A549 (cell line): ENCODE results near the gene TUBA3C. TPM values are rescaled to one million over a fixed set of nuclear protein-coding genes. Genes with fewer than 3 reads are reported as not detected.

Source experiments
- ATAC-seq, 2 experiments: fragments of 200-7000 bp in 1 of 2; fragments of >200 bp in 1 of 2; cut with Nextera tagmentation in 1 of 2; cut with Tn5 transposase in 1 of 2; 3 replicates each; pipeline versions ENCODE4 v1.8.0 to v1.9.1; 2018 to 2020; ENCODE audit warnings: mild to moderate bottlenecking in 1 of 2, moderate library complexity in 1 of 2
- CTCF ChIA-PET: fragments of 300-600 bp; sonication (Branson Sonifier 250); formaldehyde crosslinking; extraction: SDS; loops from one replicate; lab custom pipeline; 2021; ENCODE audit warnings: antibody characterized with exemption, inconsistent platforms; lab: Yijun Ruan, JAX
- POLR2A ChIA-PET: fragments of 350-600 bp; formaldehyde crosslinking; extraction: SDS; loops from one replicate; lab custom pipeline; 2021; ENCODE audit warnings: antibody characterized with exemption, inconsistent platforms; lab: Yijun Ruan, JAX
- DNase-seq, 2 experiments: peaks; one replicate each; pipeline versions ENCODE4 v3.0.0 to v3.0.0-alpha.2; 2011 to 2016; ENCODE audit warnings: low read depth in 1 of 2, low spot score in 1 of 2
- FAIRE-seq: peaks from 2 replicates; lab custom pipeline; 2011; peaks lifted over from hg19 to GRCh38; lab: Jason Lieb, UNC
- H3K27ac ChIP-seq, 2 experiments: fragments of >200 bp; sonication (Bioruptor Twin); formaldehyde crosslinking; 3 replicates each; pipeline ENCODE4 v1.5.1; 2016 to 2017
- H3K4me1 ChIP-seq: fragments of >200 bp; sonication (Bioruptor Twin); formaldehyde crosslinking; 3 replicates; pipeline ENCODE4 v1.6.1; 2016
- H3K4me2 ChIP-seq: fragments of >200 bp; sonication (Bioruptor Twin); formaldehyde crosslinking; 3 replicates; pipeline ENCODE4 v1.6.1; 2016
- H3K4me3 ChIP-seq: fragments of >200 bp; sonication (Bioruptor Twin); formaldehyde crosslinking; 3 replicates; pipeline ENCODE4 v1.5.1; 2016
- H3K9me3 ChIP-seq: fragments of >200 bp; sonication (Bioruptor Twin); formaldehyde crosslinking; 3 replicates; pipeline ENCODE4 v1.6.1; 2016
- BCL3 ChIP-seq: fragments of >200 bp; sonication (Bioruptor Twin); formaldehyde crosslinking; IDR thresholded peaks from 3 replicates; pipeline ENCODE4 v1.6.1; 2016
- CBX2 ChIP-seq: fragments of 200-600 bp; sonication (generic); IDR thresholded peaks from 2 replicates; pipeline ENCODE4 v1.6.1; 2016; ENCODE audit warnings: low read depth, mild to moderate bottlenecking, borderline replicate concordance
- CEBPB ChIP-seq, 2 experiments: fragments of >200 bp in 1 of 2; sonication (Bioruptor Twin) in 1 of 2; formaldehyde crosslinking in 1 of 2; IDR thresholded peaks; 2 replicates each; pipeline ENCODE4 v1.6.1; 2012 to 2016
- FOSB ChIP-seq: fragments of 250-450 bp; sonication (Bioruptor Pico); IDR thresholded peaks from 2 replicates; pipeline ENCODE4 v1.5.0; 2020; ENCODE audit warnings: mild to moderate bottlenecking, moderate library complexity
- FOSL2 ChIP-seq, 2 experiments: fragments of 450-650 bp in 1 of 2; fragments of >200 bp in 1 of 2; sonication (Bioruptor Twin) in 1 of 2; formaldehyde crosslinking; IDR thresholded peaks; 2 replicates each; pipeline versions ENCODE4 v1.5.0 to v1.6.1; 2016 to 2020; ENCODE audit warnings: mild to moderate bottlenecking in 1 of 2, moderate library complexity in 1 of 2
- GATA3 ChIP-seq: IDR thresholded peaks from 2 replicates; pipeline ENCODE4 v1.6.1; 2012; ENCODE audit warnings: borderline replicate concordance
- HDAC2 ChIP-seq: fragments of 200-600 bp; sonication (generic); IDR thresholded peaks from 2 replicates; pipeline ENCODE4 v1.6.1; 2016
- HEYL ChIP-seq: fragments of 250-450 bp; sonication (Bioruptor Pico); IDR thresholded peaks from 2 replicates; pipeline ENCODE4 v1.8.0; 2021; ENCODE audit warnings: mild to moderate bottlenecking, moderate library complexity
- HMGXB4 ChIP-seq: fragments of 250-450 bp; sonication (Bioruptor Pico); IDR thresholded peaks from 2 replicates; pipeline ENCODE4 v1.5.0; 2021; ENCODE audit warnings: mild to moderate bottlenecking, moderate library complexity, borderline replicate concordance
- HOXA7 ChIP-seq: fragments of 250-450 bp; sonication (Bioruptor Pico); IDR thresholded peaks from 2 replicates; pipeline ENCODE4 v1.5.0; 2020; ENCODE audit warnings: mild to moderate bottlenecking, moderate library complexity
- HOXB13 ChIP-seq: fragments of 250-450 bp; sonication (Bioruptor Pico); IDR thresholded peaks from 2 replicates; pipeline ENCODE4 v1.5.0; 2020; ENCODE audit warnings: low read depth, mild to moderate bottlenecking, moderate library complexity
- HOXB5 ChIP-seq: fragments of 250-450 bp; sonication (Bioruptor Pico); IDR thresholded peaks from 2 replicates; pipeline ENCODE4 v1.5.0; 2020; ENCODE audit warnings: mild to moderate bottlenecking, moderate library complexity
- KDM5A ChIP-seq: fragments of 200-600 bp; sonication (generic); IDR thresholded peaks from 2 replicates; pipeline ENCODE4 v1.6.1; 2016; ENCODE audit warnings: antibody characterized with exemption, mild to moderate bottlenecking
- MAX ChIP-seq: IDR thresholded peaks from 2 replicates; pipeline ENCODE4 v1.6.1; 2012
- MYC ChIP-seq: IDR thresholded peaks from 2 replicates; pipeline ENCODE4 v1.6.1; 2012; ENCODE audit warnings: mild to moderate bottlenecking, inconsistent platforms, low read length, improper control_type of control experiment, borderline replicate concordance
- NFE2L2 ChIP-seq: fragments of 150-350 bp; conservative IDR thresholded peaks from 2 replicates; pipeline ENCODE4 v1.6.1; 2014; ENCODE audit warnings: low read length
- NPAS2 ChIP-seq: fragments of 250-450 bp; sonication (Bioruptor Pico); IDR thresholded peaks from 2 replicates; pipeline ENCODE4 v1.8.0; 2022; ENCODE audit warnings: mild to moderate bottlenecking, moderate library complexity, borderline replicate concordance
- PBX3 ChIP-seq: IDR thresholded peaks from 2 replicates; pipeline ENCODE4 v1.6.1; 2012
- POLR2A ChIP-seq: IDR thresholded peaks from 2 replicates; pipeline ENCODE4 v1.6.1; 2012; ENCODE audit warnings: mild to moderate bottlenecking, low read length
- POLR2AphosphoS2 ChIP-seq: conservative IDR thresholded peaks from 2 replicates; pipeline ENCODE4 v1.6.1; 2012; ENCODE audit warnings: low read length, improper control_type of control experiment, inconsistent platforms
- RAD21 ChIP-seq, 2 experiments: fragments of >200 bp in 1 of 2; sonication (Bioruptor Twin) in 1 of 2; formaldehyde crosslinking in 1 of 2; IDR thresholded peaks in 1 of 2; conservative IDR thresholded peaks in 1 of 2; 2 replicates in 1 of 2; 3 replicates in 1 of 2; pipeline ENCODE4 v1.6.1; 2012 to 2018; ENCODE audit warnings: inconsistent platforms in 1 of 2
- RARB ChIP-seq: fragments of 250-450 bp; sonication (Bioruptor Pico); IDR thresholded peaks from 2 replicates; pipeline ENCODE4 v1.8.0; 2021; ENCODE audit warnings: mild to moderate bottlenecking, moderate library complexity
- RCOR1 ChIP-seq: fragments of 150-350 bp; IDR thresholded peaks from 2 replicates; pipeline ENCODE4 v1.6.1; 2014; ENCODE audit warnings: antibody characterized with exemption, low read length, low read depth
- RNF2 ChIP-seq: fragments of 200-600 bp; sonication (generic); IDR thresholded peaks from 2 replicates; pipeline ENCODE4 v1.6.1; 2016; ENCODE audit warnings: low read depth, mild to moderate bottlenecking, antibody characterized with exemption, moderate library complexity, borderline replicate concordance
- SMC3 ChIP-seq: fragments of >200 bp; sonication (Bioruptor Twin); formaldehyde crosslinking; IDR thresholded peaks from 3 replicates; pipeline ENCODE4 v1.6.1; 2018; ENCODE audit warnings: inconsistent platforms
- TFCP2L1 ChIP-seq: fragments of 250-450 bp; sonication (Bioruptor Pico); IDR thresholded peaks from 2 replicates; pipeline ENCODE4 v1.5.0; 2021; ENCODE audit warnings: mild to moderate bottlenecking
- TP53 ChIP-seq: fragments of 250-450 bp; sonication (Bioruptor Pico); IDR thresholded peaks from 2 replicates; pipeline ENCODE4 v1.5.0; 2021; ENCODE audit warnings: mild to moderate bottlenecking, moderate library complexity
- ZC3H11A ChIP-seq: fragments of 450-650 bp; IDR thresholded peaks from 2 replicates; pipeline ENCODE4 v1.6.1; 2014; ENCODE audit warnings: antibody characterized with exemption, mild to moderate bottlenecking
- ZNF302 ChIP-seq: fragments of 250-450 bp; sonication (Bioruptor Pico); IDR thresholded peaks from 2 replicates; pipeline ENCODE4 v1.9.0; 2021; ENCODE audit warnings: inconsistent platforms, mild to moderate bottlenecking, moderate library complexity
- ZSCAN20 ChIP-seq: fragments of 250-450 bp; sonication (Bioruptor Pico); IDR thresholded peaks from 2 replicates; pipeline ENCODE4 v1.8.0; 2022; ENCODE audit warnings: mild to moderate bottlenecking, moderate library complexity
- WGBS: methylation state at CpG from one replicate; pipeline ENCODE4 v1.1.6; 2017; ENCODE audit errors: missing lambda C conversion rate; 5-methylcytosine and 5-hydroxymethylcytosine counted together
- polyA plus RNA-seq, 4 experiments: library from polyadenylated mRNA; depleted of rRNA in 3 of 4; stranded (reverse); fragments of >200 nt; fragmentation: RNase III in 1 of 4; extraction: RNeasy Plus Mini Kit Qiagen cat#74134 plus additional on column Dnase treatment in 1 of 4; gene quantifications; 2 replicates in 3 of 4; 3 replicates in 1 of 4; pipeline ENCODE4 v1.2.3, GENCODE V29; 2011 to 2017

Gene TUBA3C
- polyA plus RNA-seq, 2 of the 4 experiments (the other 2 are of a cell fraction): not detected

GRCh38 chr13:19159761-19160420, 21.7 kb downstream of the TUBA3C start (continued):
- TF ChIP-seq CEBPB (IDR thresholded peaks at IDR 0.05) (no peak), HOXB5 (CRISPR knock-in tag) (no peak), GATA3 (no peak), RCOR1 (no peak)

GRCh38 chr13:19159181-19159580, 22.4 kb downstream of the TUBA3C start:
- no peak for FAIRE-seq
- Histone ChIP-seq H3K4me3 (no peak overlapping the region), H3K4me1 (no peaks in the 10 kb centered on the region), H3K27ac (no peak overlapping the region)
- TF ChIP-seq POLR2A: no peak
- TF ChIP-seq CBX2: no peak
- TF ChIP-seq MYC: no peak
- TF ChIP-seq POLR2AphosphoS2: no peak
- no peak for TF ChIP-seq FOSL2 (IDR thresholded peaks at IDR 0.05)
- TF ChIP-seq FOSL2 (CRISPR knock-in tag; IDR thresholded peaks at IDR 0.05): no peak
- TF ChIP-seq HEYL (CRISPR knock-in tag): no peak
- TF ChIP-seq, all 56 proteins: peak for 0
- 8% methylated on average over 1 of the region's 2 CpGs for WGBS
- DNase-seq (no peak), ATAC-seq (no peak)
- Histone ChIP-seq H3K4me2 (no peak overlapping the region), H3K9me3 (no peaks in the 10 kb centered on the region)
- ChIA-PET CTCF (no interaction called here), POLR2A (no interaction called here)

- DNase-seq (no peak), ATAC-seq (no peak), FAIRE-seq (no peak)
- WGBS: 4% methylated on average over 3 of the region's 9 CpGs
- H3K4me2 ChIP-seq: no peak overlapping the region
- POLR2A ChIA-PET: no interaction called here
- CTCF ChIA-PET: no interaction called here
- H3K4me1 ChIP-seq: no peaks in the 10 kb centered on the region
- H3K27ac ChIP-seq: no peak overlapping the region
- TF ChIP-seq BCL3 (no peak), HOXB5 (CRISPR knock-in tag) (no peak), HDAC2 (no peak), HOXB13 (CRISPR knock-in tag) (no peak), PBX3 (no peak), SMC3 (no peak), MAX (no peak), RARB (no peak), ZSCAN20 (CRISPR knock-in tag) (no peak), TP53 (CRISPR knock-in tag) (no peak), NFE2L2 (no peak), RNF2 (no peak)
- H3K9me3 ChIP-seq: no peaks in the 10 kb centered on the region
- H3K4me3 ChIP-seq: no peak overlapping the region
Observed at GRCh38 chr13:19158526-19159174, 23.0 kb downstream of the TUBA3C start.

GRCh38 chr13:19158006-19158405, 23.6 kb downstream of the TUBA3C start:
- H3K9me3 ChIP-seq: no peaks in the 10 kb centered on the region
- FAIRE-seq (no peak), ATAC-seq (no peak), DNase-seq (no peak)
- ChIA-PET POLR2A (no interaction called here), CTCF (no interaction called here)
- no peak overlapping the region for H3K4me3 ChIP-seq
- no peaks in the 10 kb centered on the region for H3K4me1 ChIP-seq
- WGBS: 4% methylated on average over 6 of the region's 6 CpGs
- no peak overlapping the region for H3K4me2 ChIP-seq
- no peak overlapping the region for H3K27ac ChIP-seq
- TF ChIP-seq RAD21 (conservative IDR thresholded peaks at IDR 0.05 in 1 of 2, IDR thresholded peaks at IDR 0.05 in 1 of 2) (no peak), KDM5A (no peak), RARB (no peak), ZC3H11A (no peak), TFCP2L1 (CRISPR knock-in tag) (no peak), FOSB (CRISPR knock-in tag) (no peak), ZNF302 (CRISPR knock-in tag) (no peak), RCOR1 (no peak), HMGXB4 (no peak), HOXA7 (CRISPR knock-in tag) (no peak), NPAS2 (CRISPR knock-in tag) (no peak), HDAC2 (no peak), POLR2A (no peak)
